IMR-90 (cell line): ENCODE data around the gene PCED1A.

Source experiments
- BHLHE40 ChIP-seq: fragments of 150-350 bp; IDR thresholded peaks from 2 replicates; pipeline ENCODE4 v1.6.1; 2016; ENCODE audit warnings: mild to moderate bottlenecking, low read depth, low read length
- CEBPB ChIP-seq: IDR thresholded peaks from 2 replicates; pipeline ENCODE4 v1.6.1; 2012; ENCODE audit warnings: low read depth, low read length, improper control_type of control experiment
- CHD1 ChIP-seq: IDR thresholded peaks from 2 replicates; pipeline ENCODE4 v1.6.1; 2012; ENCODE audit warnings: low read depth, low read length, improper control_type of control experiment
- CTCF ChIP-seq: conservative IDR thresholded peaks from 2 replicates; pipeline ENCODE4 v1.5.1; 2012; ENCODE audit warnings: mild to moderate bottlenecking, low read depth, low read length, improper control_type of control experiment
- ELK1 ChIP-seq: fragments of 150-350 bp; IDR thresholded peaks from 2 replicates; pipeline ENCODE4 v1.6.1; 2016; ENCODE audit warnings: low read depth, mild to moderate bottlenecking, low read length, moderate library complexity, borderline replicate concordance
- FOS ChIP-seq: fragments of 150-350 bp; IDR thresholded peaks from 2 replicates; pipeline ENCODE4 v1.6.1; 2016; ENCODE audit warnings: low read depth, low read length
- MAFK ChIP-seq: IDR thresholded peaks from 2 replicates; pipeline ENCODE4 v1.6.1; 2012; ENCODE audit warnings: low read depth, low read length, improper control_type of control experiment
- MAZ ChIP-seq: IDR thresholded peaks from 2 replicates; pipeline ENCODE4 v1.6.1; 2012; ENCODE audit warnings: low read depth, mild to moderate bottlenecking, low read length, improper control_type of control experiment, moderate library complexity, borderline replicate concordance
- NFE2L2 ChIP-seq: fragments of 150-350 bp; IDR thresholded peaks from 2 replicates; pipeline ENCODE4 v1.6.1; 2016; ENCODE audit warnings: low read depth, mild to moderate bottlenecking, low read length
- POLR2A ChIP-seq: IDR thresholded peaks from 2 replicates; pipeline ENCODE4 v1.6.1; 2012; ENCODE audit warnings: mild to moderate bottlenecking, low read depth, low read length
- RAD21 ChIP-seq: IDR thresholded peaks from 2 replicates; pipeline ENCODE4 v1.6.1; 2012; ENCODE audit warnings: low read length, improper control_type of control experiment
- RCOR1 ChIP-seq: IDR thresholded peaks from 2 replicates; pipeline ENCODE4 v1.6.1; 2012; ENCODE audit warnings: mild to moderate bottlenecking, low read length, improper control_type of control experiment; ENCODE audit not compliant: insufficient replicate concordance
- SMC3 ChIP-seq: fragments of 150-350 bp; IDR thresholded peaks from 2 replicates; pipeline ENCODE4 v1.6.1; 2016; ENCODE audit warnings: low read depth, mild to moderate bottlenecking, antibody characterized with exemption, low read length, moderate library complexity
- USF2 ChIP-seq: fragments of 150-350 bp; IDR thresholded peaks from 2 replicates; pipeline ENCODE4 v1.6.1; 2017; ENCODE audit warnings: mild to moderate bottlenecking, antibody characterized with exemption, low read length, low read depth

GRCh38 chr20:2807019-2807418, 33.4 kb downstream of the PCED1A start:
- TF ChIP-seq CTCF (no peak), CHD1 (no peak), POLR2A (no peak), SMC3 (no peak), USF2 (no peak), CEBPB (no peak), FOS (no peak), ELK1 (no peak), RAD21 (no peak), RCOR1 (no peak), BHLHE40 (no peak), MAZ (no peak), MAFK (no peak), NFE2L2 (no peak)
